SU-DHL-6 (cell line): ENCODE results near the gene MTLN.

Source experiments
- EZH2phosphoT487 ChIP-seq: fragments of 200-600 bp; sonication (generic), shearing (Covaris generic); conservative IDR thresholded peaks from 2 replicates; pipeline ENCODE4 v1.6.1; 2018; ENCODE audit warnings: mild to moderate bottlenecking, antibody characterized with exemption, low read length, moderate library complexity, mixed read lengths
- TF ChIP-seq, protein P1 (sequence below): fragments of 200-600 bp; sonication (generic); IDR thresholded peaks from one replicate; pipeline ENCODE4 v1.5.1; 2017; ENCODE audit warnings: antibody characterized with exemption, mild to moderate bottlenecking, low read length, moderate library complexity; ENCODE audit not compliant: insufficient read depth, poor library complexity, severe bottlenecking

DNA sequence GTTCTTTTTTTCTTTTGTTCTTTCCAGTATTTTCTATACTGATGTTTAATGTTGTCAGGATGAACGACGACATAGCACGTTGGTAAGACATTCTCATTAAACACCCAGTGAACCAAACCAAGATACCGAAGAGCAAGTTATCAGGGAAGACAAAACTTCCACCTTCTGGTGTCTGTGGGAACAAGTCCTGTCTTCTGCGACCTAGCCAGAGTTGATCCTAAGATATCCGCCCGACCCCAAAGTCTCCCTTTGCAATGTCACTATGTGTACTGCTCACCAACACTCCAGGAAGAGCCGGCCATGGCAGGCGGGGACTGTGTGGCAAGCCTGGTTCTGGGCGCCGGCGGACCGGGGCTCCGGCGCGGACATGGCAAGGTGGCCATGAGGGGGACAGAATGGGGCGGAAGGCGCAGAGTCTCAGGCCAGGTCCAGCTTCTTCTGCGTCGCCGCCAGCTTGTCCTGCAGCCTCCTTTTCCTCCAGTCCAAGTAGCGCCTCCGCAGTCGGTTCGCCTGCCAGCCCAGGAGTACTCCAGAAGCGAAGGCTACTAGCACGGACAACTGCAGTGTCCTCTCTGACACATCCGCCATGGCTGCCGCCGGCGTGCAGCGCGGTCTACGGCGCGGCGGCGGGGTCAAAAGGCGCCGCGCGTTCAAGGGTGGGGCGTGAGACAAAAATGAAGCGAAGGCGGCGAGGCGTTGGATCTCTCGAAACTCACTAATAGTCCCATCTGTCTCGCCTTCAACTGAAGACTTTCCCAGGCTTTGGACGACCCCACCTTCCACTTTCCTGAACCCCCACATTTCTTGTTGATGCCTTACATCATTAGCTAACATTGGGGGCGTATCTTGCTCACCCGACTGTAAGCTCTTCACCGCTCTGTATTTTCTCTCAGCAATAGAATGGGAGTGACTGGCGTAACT, at the start of gene MTLN:
- TF ChIP-seq, protein P1, sequence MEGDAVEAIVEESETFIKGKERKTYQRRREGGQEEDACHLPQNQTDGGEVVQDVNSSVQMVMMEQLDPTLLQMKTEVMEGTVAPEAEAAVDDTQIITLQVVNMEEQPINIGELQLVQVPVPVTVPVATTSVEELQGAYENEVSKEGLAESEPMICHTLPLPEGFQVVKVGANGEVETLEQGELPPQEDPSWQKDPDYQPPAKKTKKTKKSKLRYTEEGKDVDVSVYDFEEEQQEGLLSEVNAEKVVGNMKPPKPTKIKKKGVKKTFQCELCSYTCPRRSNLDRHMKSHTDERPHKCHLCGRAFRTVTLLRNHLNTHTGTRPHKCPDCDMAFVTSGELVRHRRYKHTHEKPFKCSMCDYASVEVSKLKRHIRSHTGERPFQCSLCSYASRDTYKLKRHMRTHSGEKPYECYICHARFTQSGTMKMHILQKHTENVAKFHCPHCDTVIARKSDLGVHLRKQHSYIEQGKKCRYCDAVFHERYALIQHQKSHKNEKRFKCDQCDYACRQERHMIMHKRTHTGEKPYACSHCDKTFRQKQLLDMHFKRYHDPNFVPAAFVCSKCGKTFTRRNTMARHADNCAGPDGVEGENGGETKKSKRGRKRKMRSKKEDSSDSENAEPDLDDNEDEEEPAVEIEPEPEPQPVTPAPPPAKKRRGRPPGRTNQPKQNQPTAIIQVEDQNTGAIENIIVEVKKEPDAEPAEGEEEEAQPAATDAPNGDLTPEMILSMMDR: no peak
- TF ChIP-seq EZH2phosphoT487: no peak
